K562 (cell line): ENCODE data around the gene ARHGEF12. TPM values are rescaled to one million over a fixed set of nuclear protein-coding genes. Genes with fewer than 3 reads are reported as not detected.

ENCODE experiments used
- HDAC3 ChIP-seq: fragments of 450-650 bp; IDR thresholded peaks from 2 replicates; pipeline ENCODE4 v1.6.1; 2018; ENCODE audit warnings: borderline replicate concordance, mild to moderate bottlenecking, moderate library complexity; ENCODE audit not compliant: partially characterized antibody
- KLF10 ChIP-seq: fragments of 250-450 bp; sonication (Bioruptor Pico); IDR thresholded peaks from 2 replicates; pipeline ENCODE4 v1.6.1; 2021; ENCODE audit warnings: matching md5 sums
- MGA ChIP-seq: fragments of 450-650 bp; IDR thresholded peaks from 2 replicates; pipeline ENCODE4 v1.6.1; 2016; ENCODE audit warnings: mild to moderate bottlenecking, moderate library complexity
- NR2F6 ChIP-seq: fragments of 450-650 bp; formaldehyde crosslinking; IDR thresholded peaks from 2 replicates; pipeline ENCODE4 v1.4.0; 2020; ENCODE audit warnings: mild to moderate bottlenecking
- RBBP5 ChIP-seq: fragments of 200-600 bp; sonication (generic); IDR thresholded peaks from 2 replicates; pipeline ENCODE4 v1.6.1; 2012; ENCODE audit warnings: borderline replicate concordance, mild to moderate bottlenecking, low read length, control low read depth, inconsistent platforms; ENCODE audit not compliant: insufficient read depth, poor library complexity, severe bottlenecking
- RFX5 ChIP-seq: IDR thresholded peaks from 2 replicates; pipeline ENCODE4 v1.6.1; 2011; ENCODE audit warnings: low read depth, mild to moderate bottlenecking, improper control_type of control experiment, low read length
- SLC30A9 ChIP-seq: fragments of 250-450 bp; sonication (Bioruptor Pico); IDR thresholded peaks from 2 replicates; pipeline ENCODE4 v1.8.0; 2022; ENCODE audit warnings: mild to moderate bottlenecking, moderate library complexity
- USF2 ChIP-seq: sonication (generic); formaldehyde crosslinking; IDR thresholded peaks from 2 replicates; pipeline ENCODE4 v1.5.0; 2020; ENCODE audit warnings: missing genetic modification reagents
- ZNF146 ChIP-seq: IDR thresholded peaks from one replicate; pipeline ENCODE4 v1.6.1; 2018; ENCODE audit warnings: missing compliant biosample characterization; ENCODE audit not compliant: unreplicated experiment
- ZNF384 ChIP-seq: IDR thresholded peaks from 2 replicates; pipeline ENCODE4 v1.6.1; 2012; ENCODE audit warnings: low read depth, low read length, improper control_type of control experiment
- ZNF639 ChIP-seq, 2 experiments: fragments of 200-800 bp in 1 of 2; sonication (Bioruptor generic) in 1 of 2; sonication (generic) in 1 of 2; formaldehyde crosslinking in 1 of 2; IDR thresholded peaks in 1 of 2; conservative IDR thresholded peaks in 1 of 2; 2 replicates each; pipeline versions ENCODE4 v1.5.0 to v1.6.1; 2016 to 2020; ENCODE audit warnings: missing compliant biosample characterization in 1 of 2, missing genetic modification characterization in 1 of 2, missing genetic modification reagents in 1 of 2
- polyA plus RNA-seq, 8 experiments: library from polyadenylated mRNA; depleted of rRNA in 4 of 8; stranded (reverse) in 5 of 8; unstranded in 3 of 8; fragments of >200 nt; fragmentation: Nextera tagmentation in 2 of 8; fragmentation: Illumina TruSeq in 1 of 8; extraction: Ambion mirVana in 2 of 8; extraction: Trizol in 1 of 8; gene quantifications; 2 replicates each; pipeline versions ENCODE4 v1.2.1 to v1.2.3, GENCODE V29; 2011 to 2014; ENCODE audit warnings: inconsistent platforms in 1 of 8, missing spikeins in 1 of 8
- total RNA-seq, 7 experiments: library from RNA; depleted of rRNA in 6 of 7; stranded (reverse); fragments of >200 nt in 6 of 7; fragmentation: Illumina TruSeq in 2 of 7; extraction: Trizol in 2 of 7; gene quantifications; 2 replicates each; pipeline versions ENCODE4 v1.2.1 to v1.2.3, GENCODE V29; 2011 to 2021; ENCODE audit warnings: low replicate concordance in 1 of 7

ARHGEF12 gene
- total and polyA plus RNA-seq, 9 of the 15 experiments (the other 6 are each of a cell fraction or from before 2014, with no cell fraction given): 3.5 to 51.7 (median 29.5) TPM

GRCh38 chr11:120337355-120338106, 1.3 kb downstream of the ARHGEF12 start (continued):
- TF ChIP-seq MGA: peak; percentile 55
- TF ChIP-seq RBBP5: peak; percentile 19
- TF ChIP-seq RFX5: no peak
- TF ChIP-seq NR2F6 (CRISPR knock-in tag): no peak
- TF ChIP-seq ZNF384: no peak
- no peak for TF ChIP-seq HDAC3
- TF ChIP-seq SLC30A9 (CRISPR knock-in tag): no peak
- TF ChIP-seq KLF10: no peak
- TF ChIP-seq ZNF146 (CRISPR knock-in tag): no peak
- no peak for TF ChIP-seq ZNF639 (CRISPR knock-in tag; conservative IDR thresholded peaks at IDR 0.05 in 1 of 2, IDR thresholded peaks at IDR 0.05 in 1 of 2)
- TF ChIP-seq USF2 (CRISPR knock-in tag): no peak
